ENCODE measurements around the gene MALSU1. TPM values are rescaled to one million over a fixed set of nuclear protein-coding genes. Genes with fewer than 3 reads are reported as not detected.

The MALSU1 gene
- total and polyA plus RNA-seq, 9 donors, result 44.3 to 88.7 (median 53.2) TPM

DNA sequence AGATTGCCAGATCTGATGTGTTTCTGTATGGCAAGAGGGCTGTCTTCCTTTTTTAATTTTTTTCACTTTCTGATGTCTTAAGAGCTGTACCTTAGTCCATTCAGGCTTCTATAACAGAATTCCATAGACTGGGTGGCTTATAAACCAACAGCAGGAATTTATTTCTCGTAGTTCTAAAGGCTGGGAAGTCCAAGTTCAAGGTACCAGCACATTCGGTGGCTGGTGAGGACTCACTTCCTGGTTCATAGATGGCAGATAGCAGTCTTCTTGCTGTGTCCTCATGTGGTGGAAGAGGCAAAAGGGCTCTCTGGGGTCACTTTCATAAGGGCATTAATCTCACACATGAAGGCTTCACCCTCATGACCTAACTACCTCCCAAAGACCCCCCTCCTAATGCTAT lies 31.8 kb upstream of the MALSU1 start:
- Histone ChIP-seq H3K4me3 (no peak overlapping the region), H3K36me3 (no peaks in the 10 kb centered on the region), H3K27me3 (no peaks in the 10 kb centered on the region), H3K9me3 (no peaks in the 10 kb centered on the region), H3K4me1 (ENCODE audit: insufficient read depth) (no peaks in the 10 kb centered on the region), H3K27ac (no peak overlapping the region)
- 85 to 92% (median 90%) methylated on average over 2 of the region's 2 CpGs for WGBS, 3 donors
- intact Hi-C loops (cut with DNase I), result loop anchor here in 2 of 4 donors (10.0 kb wide), 2 partner anchors 277 to 447 kb away; partner anchors contain the start of gene STK31 (in 1 of the 2)
- TF ChIP-seq, protein P1, sequence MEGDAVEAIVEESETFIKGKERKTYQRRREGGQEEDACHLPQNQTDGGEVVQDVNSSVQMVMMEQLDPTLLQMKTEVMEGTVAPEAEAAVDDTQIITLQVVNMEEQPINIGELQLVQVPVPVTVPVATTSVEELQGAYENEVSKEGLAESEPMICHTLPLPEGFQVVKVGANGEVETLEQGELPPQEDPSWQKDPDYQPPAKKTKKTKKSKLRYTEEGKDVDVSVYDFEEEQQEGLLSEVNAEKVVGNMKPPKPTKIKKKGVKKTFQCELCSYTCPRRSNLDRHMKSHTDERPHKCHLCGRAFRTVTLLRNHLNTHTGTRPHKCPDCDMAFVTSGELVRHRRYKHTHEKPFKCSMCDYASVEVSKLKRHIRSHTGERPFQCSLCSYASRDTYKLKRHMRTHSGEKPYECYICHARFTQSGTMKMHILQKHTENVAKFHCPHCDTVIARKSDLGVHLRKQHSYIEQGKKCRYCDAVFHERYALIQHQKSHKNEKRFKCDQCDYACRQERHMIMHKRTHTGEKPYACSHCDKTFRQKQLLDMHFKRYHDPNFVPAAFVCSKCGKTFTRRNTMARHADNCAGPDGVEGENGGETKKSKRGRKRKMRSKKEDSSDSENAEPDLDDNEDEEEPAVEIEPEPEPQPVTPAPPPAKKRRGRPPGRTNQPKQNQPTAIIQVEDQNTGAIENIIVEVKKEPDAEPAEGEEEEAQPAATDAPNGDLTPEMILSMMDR (IDR thresholded peaks at IDR 0.05), result no peak
- TF ChIP-seq POLR2A (IDR thresholded peaks at IDR 0.05), result no peak
- TF ChIP-seq EP300 (IDR thresholded peaks at IDR 0.05), result no peak
- no peak for DNase-seq

DNA sequence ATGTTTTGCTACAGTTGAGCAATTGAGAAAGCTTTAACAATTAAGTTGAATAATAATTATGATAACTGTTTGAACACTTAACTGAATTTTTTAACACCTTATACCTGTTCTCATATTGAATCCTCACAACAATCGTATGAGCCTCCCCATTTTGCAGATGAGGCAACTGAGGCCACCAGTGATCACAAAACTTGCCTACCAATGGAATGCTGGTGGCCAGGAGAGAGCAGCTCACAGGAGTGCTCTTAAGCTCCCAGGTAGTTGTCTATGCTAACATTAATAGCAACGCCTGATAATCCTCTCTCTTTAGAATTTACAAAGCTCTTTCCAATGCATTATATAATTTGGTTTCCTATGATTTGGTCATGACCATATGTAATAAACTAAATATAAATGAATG lies 31.0 kb upstream of the MALSU1 start:
- H3K4me1 ChIP-seq (ENCODE audit: insufficient read depth), result no peaks in the 10 kb centered on the region
- no peak overlapping the region for H3K4me3 ChIP-seq
- intact Hi-C loops (cut with DNase I), result loop anchor here in 2 of 4 donors (10.0 kb wide), 2 partner anchors 277 to 447 kb away; partner anchors contain the start of gene STK31 (in 1 of the 2)
- TF ChIP-seq POLR2A (IDR thresholded peaks at IDR 0.05) (no peak), EP300 (IDR thresholded peaks at IDR 0.05) (no peak)
- TF ChIP-seq, protein P1 (IDR thresholded peaks at IDR 0.05), result no peak
- no peaks in the 10 kb centered on the region for H3K36me3 ChIP-seq
- H3K27ac ChIP-seq, result no peak overlapping the region
- H3K9me3 ChIP-seq, result no peaks in the 10 kb centered on the region
- DNase-seq, result no peak
- no peaks in the 10 kb centered on the region for H3K27me3 ChIP-seq
- WGBS, 3 donors, result 92 to 100% (median 96%) methylated on average over 2 of the region's 2 CpGs

DNA sequence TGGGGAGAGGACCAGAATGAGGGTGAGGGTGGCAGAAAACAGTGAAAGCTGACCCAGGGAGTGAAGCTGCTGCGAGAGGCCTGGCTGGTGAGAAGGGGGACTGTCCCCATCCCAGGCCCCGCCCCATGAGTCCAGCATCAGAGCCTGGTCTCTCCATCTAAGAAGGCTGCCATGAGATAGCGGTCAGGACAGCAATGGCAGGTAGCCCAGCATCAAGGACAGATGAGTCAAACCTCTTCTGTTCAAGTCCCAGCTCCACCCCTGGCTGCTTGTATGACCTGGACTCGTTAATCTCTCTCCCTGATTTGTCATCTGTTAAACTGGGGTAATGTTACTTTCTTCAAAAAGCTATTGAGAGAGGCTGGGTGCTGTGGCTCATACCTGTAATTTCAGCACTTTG lies 30.4 kb upstream of the MALSU1 start:
- H3K9me3 ChIP-seq, result no peaks in the 10 kb centered on the region
- H3K36me3 ChIP-seq, result no peaks in the 10 kb centered on the region
- H3K4me1 ChIP-seq (ENCODE audit: insufficient read depth), result no peaks in the 10 kb centered on the region
- TF ChIP-seq POLR2A (IDR thresholded peaks at IDR 0.05) (no peak), EP300 (IDR thresholded peaks at IDR 0.05) (no peak)
- TF ChIP-seq, protein P1 (IDR thresholded peaks at IDR 0.05), result no peak
- no peak overlapping the region for H3K27ac ChIP-seq
- no peak for DNase-seq
- intact Hi-C loops (cut with DNase I), result loop anchor here in 2 of 4 donors (10.0 kb wide), 2 partner anchors 276 to 446 kb away; partner anchors contain the start of gene STK31 (in 1 of the 2)
- H3K27me3 ChIP-seq, result no peaks in the 10 kb centered on the region
- H3K4me3 ChIP-seq, result no peak overlapping the region
- 86 to 91% (median 91%) methylated on average over 4 of the region's 4 CpGs for WGBS, 3 donors

DNA sequence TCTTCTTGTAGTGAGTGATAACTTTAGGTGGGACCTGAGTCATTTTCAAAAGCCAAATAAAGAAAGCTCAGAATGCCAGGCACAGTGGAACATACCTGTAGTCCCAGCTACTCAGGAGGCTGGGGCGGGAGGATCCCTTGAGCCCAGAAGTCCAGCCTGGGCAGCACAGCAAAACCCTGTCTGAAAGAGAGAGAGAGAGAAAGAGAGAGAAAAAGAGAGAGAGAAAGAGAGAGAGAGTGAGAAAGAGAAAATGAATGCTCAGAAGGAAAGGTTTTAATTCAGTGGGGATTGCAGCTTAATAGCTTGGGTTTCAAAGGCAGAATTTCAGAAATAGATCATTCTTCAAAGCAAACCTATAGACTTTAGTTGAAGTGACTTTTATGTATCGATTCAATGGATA lies 26.9 kb upstream of the MALSU1 start:
- H3K36me3 ChIP-seq, result no peaks in the 10 kb centered on the region
- no peak overlapping the region for H3K27ac ChIP-seq
- TF ChIP-seq EP300 (IDR thresholded peaks at IDR 0.05), result no peak
- TF ChIP-seq POLR2A (IDR thresholded peaks at IDR 0.05), result no peak
- TF ChIP-seq, protein P1 (IDR thresholded peaks at IDR 0.05), result no peak
- 74 to 95% (median 79%) methylated on average over 2 of the region's 2 CpGs for WGBS, 3 donors
- DNase-seq, result no peak
- intact Hi-C loops (cut with DNase I), result loop anchor here in 2 of 4 donors (5.0 to 10.0 kb wide), 2 partner anchors 190 to 443 kb away; partner anchors contain the start of gene STK31 (in 1 of the 2)
- no peak overlapping the region for H3K4me3 ChIP-seq
- no peaks in the 10 kb centered on the region for H3K4me1 ChIP-seq (ENCODE audit: insufficient read depth)
- no peaks in the 10 kb centered on the region for H3K27me3 ChIP-seq
- H3K9me3 ChIP-seq, result no peaks in the 10 kb centered on the region

Measured in ovary (tissue), 9 donors.